Fibroblast of peridontal ligament (primary cell): ENCODE measurements around the gene TUB.

ENCODE experiments used
- DNase-seq: peaks from one replicate; pipeline ENCODE4 v3.0.0-alpha.2; 2010; ENCODE audit errors: extremely low read depth

Gene TUB

GRCh38 chr11:8107642-8108041, 26.6 kb downstream of the TUB start:
- DNase-seq: no peak

- no peak for DNase-seq
These were observed 27.4 kb downstream of the TUB start for GRCh38 chr11:8108421-8108820.

GRCh38 chr11:8109675-8110074, 28.7 kb downstream of the TUB start:
- DNase-seq: no peak

- no peak for DNase-seq
These were observed 29.4 kb downstream of the TUB start for GRCh38 chr11:8110396-8110795.

GRCh38 chr11:8111636-8112035, 30.6 kb downstream of the TUB start:
- peak; percentile 13 for DNase-seq

- no peak for DNase-seq
These were observed 41.3 kb downstream of the TUB start for GRCh38 chr11:8122173-8122764.

- DNase-seq: no peak
These were observed 45.8 kb downstream of the TUB start for GRCh38 chr11:8126649-8127289.

GRCh38 chr11:8127447-8127846, 46.4 kb downstream of the TUB start:
- DNase-seq: no peak

- no peak for DNase-seq
These were observed 57.5 kb downstream of the TUB start for GRCh38 chr11:8138526-8138925.

GRCh38 chr11:8149726-8150125, 68.7 kb downstream of the TUB start:
- no peak for DNase-seq
